Activated T-helper 2 cell treated with anti-CD3 and anti-CD28 coated beads, Interferon-gamma antibody, Interleukin-2, Interleukin-4, amounts not matched to agents 10 μg/mL and 5 μg/mL and 100 μg/mL, durations not matched to agents 14 hours and 24 hours and 36 hours (primary cell): ENCODE results near the gene ELOA. TPM values are rescaled to one million over a fixed set of nuclear protein-coding genes. Genes with fewer than 3 reads are reported as not detected.
"Not testable (repeated sequence)": the region's sequence is repeated elsewhere in the genome, so short reads cannot be mapped to it uniquely, and the experiment has no call there.

Experiments
- DNase-seq: peaks from one replicate; pipeline ENCODE4 v3.0.0; 2021; ENCODE audit warnings: low spot score
- H3K27ac Mint-ChIP-seq: one replicate; pipeline ENCODE4 v1.8.0; 2021; ENCODE audit warnings: mixed read lengths
- H3K27me3 Mint-ChIP-seq: one replicate; pipeline ENCODE4 v1.8.0; 2021; ENCODE audit warnings: low read depth, mixed read lengths
- H3K36me3 Mint-ChIP-seq: one replicate; pipeline ENCODE4 v1.8.0; 2021; ENCODE audit warnings: low read depth, mixed read lengths
- H3K4me1 Mint-ChIP-seq: one replicate; pipeline ENCODE4 v1.8.0; 2021; ENCODE audit warnings: low read depth, mixed read lengths
- H3K4me3 Mint-ChIP-seq: one replicate; pipeline ENCODE4 v1.8.0; 2021; ENCODE audit warnings: low read depth, mild to moderate bottlenecking, moderate library complexity, mixed read lengths
- H3K9me3 Mint-ChIP-seq: one replicate; pipeline ENCODE4 v1.8.0; 2021; ENCODE audit warnings: mixed read lengths
- intact Hi-C: fragments of 100-400 bp; cut with micrococcal nuclease; formaldehyde crosslinking; loops from one replicate; pipeline ENCODE4 v1.15.1; 2023
- total RNA-seq: library from RNA; stranded (reverse); gene quantifications from 2 replicates; pipeline ENCODE4 v1.2.3, GENCODE V29; 2022

Gene ELOA
- total RNA-seq, 1 donor from 2014 or later, result 45.5 TPM

GRCh38 chr1:23793861-23794731 lies 50.8 kb downstream of the ELOA start:
- no peaks in the 10 kb centered on the region for H3K9me3 Mint-ChIP-seq
- peaks cover 45% of the 10 kb centered on the region for H3K36me3 Mint-ChIP-seq
- intact Hi-C loops, result loop anchor here (5.0 kb wide), 1 partner anchor 47 kb away; no protein-coding TSS in a partner anchor
- H3K4me1 Mint-ChIP-seq, result peaks cover 17% of the 10 kb centered on the region
- H3K27ac Mint-ChIP-seq, result no peak overlapping the region
- H3K4me3 Mint-ChIP-seq, result no peak overlapping the region
- no peak for DNase-seq
- H3K27me3 Mint-ChIP-seq, result no peaks in the 10 kb centered on the region

- H3K4me3 Mint-ChIP-seq, H3K27ac Mint-ChIP-seq: not testable (repeated sequence)
- intact Hi-C loops, result loop anchor here (5.0 kb wide), 1 partner anchor 47 kb away; no protein-coding TSS in a partner anchor
These were observed 51.5 kb downstream of the ELOA start for GRCh38 chr1:23794732-23795182.

GRCh38 chr1:23795676-23796465 lies 52.6 kb downstream of the ELOA start:
- H3K27ac Mint-ChIP-seq, result no peak overlapping the region
- H3K27me3 Mint-ChIP-seq, result no peaks in the 10 kb centered on the region
- H3K9me3 Mint-ChIP-seq, result no peaks in the 10 kb centered on the region
- H3K4me3 Mint-ChIP-seq, result no peak overlapping the region
- no peak for DNase-seq
- H3K4me1 Mint-ChIP-seq, result peaks cover 12% of the 10 kb centered on the region
- intact Hi-C loops, result no loop called here
- H3K36me3 Mint-ChIP-seq, result peaks cover 48% of the 10 kb centered on the region

More at GRCh38 chr1:23794732-23795182, 51.5 kb downstream of the ELOA start:
- not testable (repeated sequence) for H3K9me3 Mint-ChIP-seq, H3K27me3 Mint-ChIP-seq, DNase-seq
- Mint-ChIP-seq H3K4me1 (peaks cover 20% of the 10 kb centered on the region), H3K36me3 (peaks cover 47% of the 10 kb centered on the region)

GRCh38 chr1:23796466-23797271 lies 53.4 kb downstream of the ELOA start:
- peak overlapping the region; percentile 5 for H3K4me3 Mint-ChIP-seq
- H3K4me1 Mint-ChIP-seq, result peaks cover 12% of the 10 kb centered on the region
- H3K9me3 Mint-ChIP-seq, result no peaks in the 10 kb centered on the region
- H3K36me3 Mint-ChIP-seq, result peaks cover 41% of the 10 kb centered on the region
- H3K27ac Mint-ChIP-seq, result no peak overlapping the region
- no peaks in the 10 kb centered on the region for H3K27me3 Mint-ChIP-seq
- intact Hi-C loops, result no loop called here
- DNase-seq, result no peak

GRCh38 chr1:23797478-23798448 lies 54.5 kb downstream of the ELOA start:
- no peaks in the 10 kb centered on the region for H3K27me3 Mint-ChIP-seq
- H3K27ac Mint-ChIP-seq, result no peak overlapping the region
- peaks cover 38% of the 10 kb centered on the region for H3K36me3 Mint-ChIP-seq
- no peak for DNase-seq
- peaks cover 11% of the 10 kb centered on the region for H3K4me1 Mint-ChIP-seq
- intact Hi-C loops, result no loop called here
- H3K4me3 Mint-ChIP-seq, result no peak overlapping the region
- no peaks in the 10 kb centered on the region for H3K9me3 Mint-ChIP-seq

GRCh38 chr1:23798662-23799142 lies 55.4 kb downstream of the ELOA start:
- Mint-ChIP-seq H3K27ac (no peak overlapping the region), H3K9me3 (no peaks in the 10 kb centered on the region), H3K36me3 (peaks cover 33% of the 10 kb centered on the region), H3K4me3 (peak overlapping the region; percentile 97), H3K27me3 (no peaks in the 10 kb centered on the region), H3K4me1 (peaks cover 11% of the 10 kb centered on the region)
- DNase-seq, result no peak
- intact Hi-C loops, result no loop called here

- Mint-ChIP-seq H3K4me1 (peaks cover 11% of the 10 kb centered on the region), H3K4me3 (peak overlapping the region; percentile 97), H3K27ac (peak overlapping the region; percentile 86), H3K27me3 (no peaks in the 10 kb centered on the region), H3K9me3 (no peaks in the 10 kb centered on the region), H3K36me3 (peaks cover 38% of the 10 kb centered on the region)
- no peak for DNase-seq
- intact Hi-C loops, result no loop called here
These were observed 55.9 kb downstream of the ELOA start for GRCh38 chr1:23799255-23799569.

- H3K36me3 Mint-ChIP-seq, result peaks cover 35% of the 10 kb centered on the region
These were observed 56.5 kb downstream of the ELOA start for GRCh38 chr1:23799570-23800399.

GRCh38 chr1:23800400-23801337 lies 57.4 kb downstream of the ELOA start, which contains the start of gene GALE:
GALE (minus strand) TSS chr1:23800754; CDS start chr1:23799007, 1,747 bp downstream.
- intact Hi-C loops, result loop anchor here (1.0 to 10.0 kb wide), 3 partner anchors 9 to 174 kb away; partner anchors contain the start of genes LYPLA2 and PITHD1
- Mint-ChIP-seq H3K9me3 (no peaks in the 10 kb centered on the region), H3K27ac (peak within 1 kb of the TSS; percentile 86), H3K27me3 (no peaks in the 10 kb centered on the region), H3K4me3 (peak within 1 kb of the TSS; percentile 97), H3K36me3 (peaks cover 30% of the 10 kb centered on the region), H3K4me1 (peaks cover 11% of the 10 kb centered on the region)
- peak; percentile 93 for DNase-seq

More at GRCh38 chr1:23799570-23800399, 56.5 kb downstream of the ELOA start:
- H3K4me3 Mint-ChIP-seq, result peak overlapping the region; percentile 97
- peak overlapping the region; percentile 86 for H3K27ac Mint-ChIP-seq
- H3K4me1 Mint-ChIP-seq, result peaks cover 11% of the 10 kb centered on the region
- no peaks in the 10 kb centered on the region for H3K27me3 Mint-ChIP-seq
- no peaks in the 10 kb centered on the region for H3K9me3 Mint-ChIP-seq
- intact Hi-C loops, result loop anchor here (1.0 to 10.0 kb wide), 3 partner anchors 8 to 175 kb away; partner anchors contain the start of genes LYPLA2 and PITHD1
- DNase-seq, result no peak

GRCh38 chr1:23801338-23801748 lies 58.1 kb downstream of the ELOA start:
- Mint-ChIP-seq H3K9me3 (no peaks in the 10 kb centered on the region), H3K36me3 (peaks cover 30% of the 10 kb centered on the region), H3K27me3 (no peaks in the 10 kb centered on the region), H3K4me1 (peaks cover 11% of the 10 kb centered on the region), H3K4me3 (peak overlapping the region; percentile 97), H3K27ac (peak overlapping the region; percentile 55)
- DNase-seq, result no peak
- intact Hi-C loops, result loop anchor here (10.0 kb wide), 1 partner anchor 173 kb away; no protein-coding TSS in a partner anchor
